H1 (cell line): Measurements from ENCODE around the gene ARHGAP26. TPM values are rescaled to one million over a fixed set of nuclear protein-coding genes. Genes with fewer than 3 reads are reported as not detected.

Experiments
- CTCF ChIA-PET: fragments of 300-600 bp; sonication (Branson Sonifier 250); formaldehyde crosslinking; loops from one replicate; lab custom pipeline; 2021; ENCODE audit not compliant: partially characterized antibody; lab: Charles Lee
- POLR2A ChIA-PET: fragments of 300-600 bp; sonication (Branson Sonifier 250); formaldehyde crosslinking; loops from one replicate; lab custom pipeline; 2021; ENCODE audit warnings: inconsistent platforms; ENCODE audit not compliant: partially characterized antibody; lab: Charles Lee
- DNase-seq, 2 experiments: peaks; one replicate each; pipeline versions ENCODE4 v3.0.0 to v3.0.0-alpha.2; 2010 to 2022; ENCODE audit warnings: low spot score in 2 of 2, low read depth in 1 of 2, mixed read lengths in 1 of 2
- FAIRE-seq: peaks from 2 replicates; lab custom pipeline; 2011; peaks lifted over from hg19 to GRCh38; lab: Jason Lieb, UNC
- H2AFZ ChIP-seq: 2 replicates; pipeline ENCODE4 v1.8.1; 2012; ENCODE audit warnings: low read length, inconsistent platforms
- H2AK5ac ChIP-seq: 2 replicates; pipeline ENCODE4 v1.6.1; 2013; ENCODE audit warnings: low read depth, low read length
- H2BK120ac ChIP-seq: replicated peaks from 2 replicates; pipeline ENCODE3; 2013; ENCODE audit warnings: low read depth, low read length, inconsistent platforms
- H2BK12ac ChIP-seq: 2 replicates; pipeline ENCODE4 v1.6.1; 2013; ENCODE audit warnings: low read depth, low read length
- H2BK15ac ChIP-seq: 2 replicates; pipeline ENCODE4 v1.6.1; 2013; ENCODE audit warnings: low read length
- H2BK20ac ChIP-seq: 2 replicates; pipeline ENCODE4 v1.6.1; 2013; ENCODE audit warnings: low read length
- H2BK5ac ChIP-seq: 2 replicates; pipeline ENCODE4 v1.6.1; 2013; ENCODE audit warnings: low read depth, low read length
- H3K14ac ChIP-seq: 2 replicates; pipeline ENCODE4 v1.6.1; 2013; ENCODE audit warnings: inconsistent platforms; ENCODE audit not compliant: insufficient read length
- H3K18ac ChIP-seq: 2 replicates; pipeline ENCODE4 v1.6.1; 2013; ENCODE audit warnings: low read length; ENCODE audit errors: extremely low read depth
- H3K23ac ChIP-seq: 2 replicates; pipeline ENCODE4 v1.6.1; 2013; ENCODE audit warnings: inconsistent platforms; ENCODE audit not compliant: insufficient read length
- H3K23me2 ChIP-seq: 2 replicates; pipeline ENCODE4 v1.6.1; 2013; ENCODE audit warnings: low read depth, low read length
- H3K27ac ChIP-seq: 2 replicates; pipeline ENCODE4 v1.6.1; 2011; ENCODE audit warnings: low read depth, low read length, inconsistent platforms
- H3K27me3 ChIP-seq, 4 experiments: replicated peaks in 1 of 4; 1 replicate in 1 of 4; 2 replicates in 3 of 4; pipeline versions ENCODE4 v1.6.1 to v1.8.1; 2011 to 2013; ENCODE audit warnings: low read length in 3 of 4, mild to moderate bottlenecking in 3 of 4, inconsistent platforms in 2 of 4, mixed read lengths in 2 of 4, moderate library complexity in 1 of 4; ENCODE audit not compliant: control insufficient read depth in 3 of 4, insufficient read depth in 3 of 4; ENCODE audit errors: extremely low read depth in 1 of 4
- H3K36me3 ChIP-seq, 4 experiments: 2 replicates each; pipeline versions ENCODE4 v1.6.1 to v1.8.1; 2011 to 2013; ENCODE audit warnings: mild to moderate bottlenecking in 4 of 4, low read length in 3 of 4, moderate library complexity in 2 of 4, control low read depth in 1 of 4, inconsistent platforms in 1 of 4; ENCODE audit not compliant: insufficient read depth in 4 of 4, control insufficient read depth in 2 of 4
- H3K4ac ChIP-seq: replicated peaks from 2 replicates; pipeline ENCODE3; 2013; ENCODE audit warnings: low read length, low read depth, mixed read lengths, inconsistent platforms; ENCODE audit not compliant: insufficient read length
- H3K4me1 ChIP-seq, 4 experiments: replicated peaks in 1 of 4; 1 replicate in 1 of 4; 2 replicates in 3 of 4; pipeline versions ENCODE4 v1.6.1 to v1.8.1; 2011 to 2013; ENCODE audit warnings: low read length in 3 of 4, inconsistent platforms in 2 of 4, mixed read lengths in 1 of 4; ENCODE audit not compliant: insufficient read depth in 4 of 4, control insufficient read depth in 3 of 4
- H3K4me2 ChIP-seq, 2 experiments: 2 replicates each; pipeline versions ENCODE4 v1.6.1 to v1.8.1; 2011 to 2013; ENCODE audit warnings: low read depth in 2 of 2, low read length in 2 of 2, control low read depth in 1 of 2, inconsistent platforms in 1 of 2, mild to moderate bottlenecking in 1 of 2; ENCODE audit not compliant: insufficient read depth in 1 of 2
- H3K4me3 ChIP-seq, 4 experiments: fragments of 200-600, 300-600 bp in 1 of 4; sonication (generic), shearing (Covaris generic), sonication (Bioruptor Twin) in 1 of 4; 2 replicates each; pipeline versions ENCODE4 v1.5.1 to v1.8.1; 2011 to 2016; ENCODE audit warnings: low read length in 4 of 4, low read depth in 3 of 4, control low read depth in 2 of 4, inconsistent platforms in 2 of 4, mild to moderate bottlenecking in 2 of 4, mixed read lengths in 1 of 4, moderate library complexity in 1 of 4; ENCODE audit not compliant: insufficient read depth in 2 of 4; ENCODE audit errors: extremely low read depth in 1 of 4
- H3K56ac ChIP-seq: replicated peaks from 2 replicates; pipeline ENCODE3; 2013; ENCODE audit warnings: low read depth, mild to moderate bottlenecking, mixed read lengths, low read length, inconsistent platforms; ENCODE audit not compliant: insufficient read length
- H3K79me1 ChIP-seq: 2 replicates; pipeline ENCODE4 v1.6.1; 2013; ENCODE audit warnings: low read depth, low read length, control low read depth
- H3K79me2 ChIP-seq, 2 experiments: 2 replicates each; pipeline versions ENCODE4 v1.6.1 to v1.8.1; 2012 to 2013; ENCODE audit warnings: low read length in 2 of 2, mild to moderate bottlenecking in 2 of 2, inconsistent platforms in 1 of 2; ENCODE audit not compliant: insufficient read depth in 2 of 2, control insufficient read depth in 1 of 2
- H3K9ac ChIP-seq, 4 experiments: replicated peaks in 1 of 4; 1 replicate in 1 of 4; 2 replicates in 3 of 4; pipeline versions ENCODE4 v1.6.1 to v1.8.1; 2011 to 2013; ENCODE audit warnings: low read depth in 3 of 4, low read length in 3 of 4, control low read depth in 2 of 4, mild to moderate bottlenecking in 2 of 4, moderate library complexity in 2 of 4, inconsistent platforms in 1 of 4; ENCODE audit errors: extremely low read depth in 1 of 4
- H3K9me3 ChIP-seq, 2 experiments: 2 replicates each; pipeline versions ENCODE4 v1.6.1 to v1.8.1; 2012 to 2013; ENCODE audit warnings: mild to moderate bottlenecking in 2 of 2, moderate library complexity in 2 of 2, control low read depth in 1 of 2, inconsistent platforms in 1 of 2, low read depth in 1 of 2, low read length in 1 of 2, mixed read lengths in 1 of 2; ENCODE audit not compliant: insufficient read depth in 2 of 2
- H4K20me1 ChIP-seq, 2 experiments: replicated peaks in 1 of 2; 2 replicates each; pipeline versions ENCODE3 to v1.8.1; 2011 to 2013; ENCODE audit warnings: inconsistent platforms in 2 of 2, low read length in 2 of 2, mild to moderate bottlenecking in 1 of 2; ENCODE audit not compliant: insufficient read depth in 2 of 2, control insufficient read depth in 1 of 2
- H4K5ac ChIP-seq: 2 replicates; pipeline ENCODE4 v1.6.1; 2013; ENCODE audit warnings: low read length, low read depth, mixed read lengths, inconsistent platforms; ENCODE audit not compliant: insufficient read length
- H4K8ac ChIP-seq: 2 replicates; pipeline ENCODE4 v1.8.0; 2013; ENCODE audit warnings: mild to moderate bottlenecking, moderate library complexity, low read length, inconsistent platforms; ENCODE audit not compliant: insufficient read depth; ENCODE audit errors: extremely low read depth
- H4K91ac ChIP-seq: replicated peaks from 2 replicates; pipeline ENCODE3; 2013; ENCODE audit warnings: low read length, mixed read lengths, inconsistent platforms; ENCODE audit not compliant: insufficient read length
- EP300 ChIP-seq, 2 experiments: IDR thresholded peaks; 1 replicate in 1 of 2; 2 replicates in 1 of 2; pipeline ENCODE4 v1.6.1; 2011 to 2012; ENCODE audit warnings: low read depth in 2 of 2, low read length in 2 of 2, mild to moderate bottlenecking in 2 of 2, borderline replicate concordance in 1 of 2, inconsistent platforms in 1 of 2, moderate library complexity in 1 of 2
- GABPA ChIP-seq: IDR thresholded peaks from 2 replicates; pipeline ENCODE4 v1.6.1; 2011; ENCODE audit warnings: mild to moderate bottlenecking, low read length, moderate library complexity, borderline replicate concordance; ENCODE audit not compliant: insufficient read depth
- WGBS, 2 experiments: shearing (Covaris generic) in 1 of 2; methylation state at CpG; one replicate each; pipeline versions ENCODE4 v1.1.6 to v1.1.7; 2013 to 2015; ENCODE audit warnings: low lambda C conversion rate in 2 of 2, mixed read lengths in 2 of 2, inconsistent platforms in 1 of 2, low coverage in 1 of 2, missing lambda C conversion rate in 1 of 2; ENCODE audit not compliant: insufficient replicate concordance in 2 of 2, insufficient coverage in 1 of 2, insufficient read length in 1 of 2; ENCODE audit errors: extremely low coverage in 1 of 2, missing lambda C conversion rate in 1 of 2; 5-methylcytosine and 5-hydroxymethylcytosine counted together
- polyA plus RNA-seq, 7 experiments: library from polyadenylated mRNA; depleted of rRNA in 3 of 7; stranded (reverse) in 5 of 7; unstranded in 2 of 7; fragments of >200 nt in 5 of 7; fragments of 200-250 nt in 2 of 7; gene quantifications; 1 replicate in 5 of 7; 2 replicates in 1 of 7; 4 replicates in 1 of 7; pipeline versions ENCODE4 v1.2.1 to v1.2.3, GENCODE V29; 2011 to 2013; ENCODE audit warnings: missing spikeins in 2 of 7, mixed read lengths in 2 of 7
- total RNA-seq: library from RNA; stranded (reverse); fragmentation: NEBNext Ultra II Directional; extraction: Animal tissue kit (Norgen Biotek cat#: 25700); gene quantifications from 2 replicates; pipeline ENCODE4 v1.2.1, GENCODE V29; 2021

The ARHGAP26 gene
- total and polyA plus RNA-seq, 2 of the 8 experiments (the other 6 are each of a cell fraction or from before 2014, with no cell fraction given): 7.1 to 24.8 TPM

DNA sequence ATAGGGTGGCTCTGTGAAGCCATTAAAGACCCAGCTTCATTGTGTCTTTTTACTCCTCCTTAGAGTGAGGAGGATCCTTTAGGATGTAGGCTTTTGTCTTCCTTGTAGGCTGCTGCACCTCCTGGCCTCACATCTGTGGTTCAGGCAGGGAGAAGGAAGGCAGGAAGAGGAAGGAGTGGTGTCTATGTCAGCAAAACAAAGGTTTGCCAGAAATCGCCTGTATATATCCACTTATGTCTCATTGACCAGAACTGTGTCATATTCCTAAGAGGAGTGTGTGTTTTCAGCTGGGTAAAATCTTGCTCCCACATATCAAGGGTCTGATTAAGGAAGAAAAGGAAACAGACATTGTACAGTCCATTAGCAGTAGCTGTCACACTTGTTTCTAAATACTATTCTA lies 213.8 kb downstream of the ARHGAP26 start:
- Histone ChIP-seq H2BK20ac (no peak overlapping the region), H2AFZ (no peak overlapping the region), H3K4me3 (no peak overlapping the region), H3K79me1 (0 out of 2 replicates have a peak, but pooled peaks cover 2% of the 10 kb centered on the region), H3K23ac (no peak overlapping the region), H3K23me2 (no peaks in the 10 kb centered on the region), H3K4me1 (peaks cover 2 to 13% (median 11%) of the 10 kb centered on the region in 4 experiments), H3K14ac (no peak overlapping the region), H2BK15ac (no peak overlapping the region), H3K27me3 (no peaks in the 10 kb centered on the region), H4K8ac (no peak overlapping the region), H2BK5ac (no peak overlapping the region), H2BK12ac (no peak overlapping the region), H3K9me3 (no peaks in the 10 kb centered on the region), H3K56ac (no peak overlapping the region), H3K4ac (no peak overlapping the region), H3K18ac (no peak overlapping the region), H2BK120ac (no peak overlapping the region), H3K79me2 (no peaks in the 10 kb centered on the region), H3K9ac (no peak overlapping the region), H3K27ac (no peak overlapping the region), H4K91ac (no peak overlapping the region), H2AK5ac (no peak overlapping the region), H3K36me3 (no peaks in the 10 kb centered on the region), H4K5ac (no peak overlapping the region), H3K4me2 (no peak overlapping the region), H4K20me1 (no peaks in the 10 kb centered on the region)
- FAIRE-seq (no peak), DNase-seq (no peak)
- WGBS, 2 experiments: 70% methylated on average over 1 of the region's 1 CpG; no CpG with 5 or more reads in 1 of the 2 experiments
- CTCF ChIA-PET: interaction anchor here (0.5 to 1.0 kb wide), 3 partner anchors 14 to 266 kb away, joined by 3 to 4 read pairs (median 4); no protein-coding TSS in a partner anchor
- POLR2A ChIA-PET: no interaction called here
- TF ChIP-seq EP300 (IDR thresholded peaks at IDR 0.05; ENCODE audit: borderline replicate concordance in 1 of 2, low read depth in 2 of 2, low read length in 2 of 2) (no peak), GABPA (no peak)
